GM19239 (cell line): ENCODE data around the gene UGP2.

ENCODE experiments used
- DNase-seq: peaks from one replicate; pipeline ENCODE4 v3.0.0; 2011; ENCODE audit warnings: low spot score; ENCODE audit not compliant: insufficient read length
- FAIRE-seq: peaks from 2 replicates; lab custom pipeline; 2011; peaks lifted over from hg19 to GRCh38; lab: Jason Lieb, UNC

Gene UGP2

DNA sequence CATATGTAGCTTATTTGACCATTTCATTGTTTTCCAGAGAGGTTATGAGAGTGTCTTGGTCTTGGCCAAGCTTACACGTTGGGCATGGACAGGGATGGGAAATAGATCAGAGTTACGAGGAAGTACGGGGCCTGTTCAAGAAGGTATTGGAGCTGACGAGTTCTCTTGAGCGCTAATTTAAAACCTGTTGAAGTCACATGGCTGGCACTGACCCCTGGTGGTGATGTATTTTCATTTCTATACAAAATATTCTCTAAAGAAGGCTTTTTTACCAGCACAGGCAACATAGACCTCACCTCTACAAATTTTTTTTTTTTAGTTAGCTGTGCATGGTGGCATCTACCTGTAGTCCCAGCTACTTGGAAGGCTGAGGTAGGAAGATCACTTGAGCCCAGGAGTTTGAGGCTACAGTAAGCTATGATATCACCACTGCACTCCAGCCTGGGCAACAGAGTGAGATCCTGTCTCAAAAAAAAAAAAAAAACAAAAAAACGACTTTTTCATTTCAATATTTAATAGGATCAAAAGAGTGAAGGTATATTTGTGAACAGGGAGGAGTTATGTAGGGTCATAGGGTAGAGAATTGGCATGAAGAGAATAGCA lies 19.6 kb downstream of the UGP2 start:
- FAIRE-seq (peak; percentile 88), DNase-seq (no peak)

DNA sequence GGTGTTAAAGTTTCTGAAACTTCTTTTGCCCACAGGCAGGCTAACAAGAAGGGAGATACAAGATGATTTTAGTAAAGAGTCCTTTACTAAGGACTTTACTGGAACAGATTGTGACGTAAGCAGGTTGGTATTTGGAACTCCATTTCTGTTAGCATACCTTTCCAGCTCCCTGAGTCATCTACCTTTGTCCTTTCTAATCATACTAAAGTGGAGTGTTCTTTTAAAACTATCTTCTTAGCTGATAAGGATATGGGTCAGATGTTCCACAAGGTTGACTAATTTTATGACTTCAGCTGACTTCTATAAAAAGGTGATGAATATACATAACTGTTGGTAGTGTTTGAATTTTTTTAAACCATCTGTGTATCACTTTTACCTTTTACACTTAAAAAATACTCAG lies 21.1 kb downstream of the UGP2 start:
- no peak for DNase-seq
- no peak for FAIRE-seq

DNA sequence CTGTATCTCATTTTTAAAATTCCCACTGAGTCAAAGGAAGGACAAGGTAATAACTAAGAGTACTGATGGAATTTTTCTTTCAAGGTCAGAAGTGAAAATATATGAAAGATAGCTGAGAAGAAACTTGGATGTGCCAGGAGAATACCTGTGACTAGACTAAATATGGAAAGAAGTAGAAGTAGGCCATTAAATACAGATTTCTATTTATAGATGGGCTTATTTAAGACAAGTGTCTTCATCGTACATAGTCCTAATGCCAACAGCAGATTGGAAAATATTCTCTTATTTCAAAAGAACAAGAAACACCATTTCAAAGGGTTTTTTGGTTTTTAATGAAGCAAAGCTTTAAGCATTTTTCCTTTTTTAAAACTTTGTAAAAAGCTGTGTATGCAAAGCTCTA lies 22.0 kb downstream of the UGP2 start:
- FAIRE-seq (no peak), DNase-seq (no peak)

DNA sequence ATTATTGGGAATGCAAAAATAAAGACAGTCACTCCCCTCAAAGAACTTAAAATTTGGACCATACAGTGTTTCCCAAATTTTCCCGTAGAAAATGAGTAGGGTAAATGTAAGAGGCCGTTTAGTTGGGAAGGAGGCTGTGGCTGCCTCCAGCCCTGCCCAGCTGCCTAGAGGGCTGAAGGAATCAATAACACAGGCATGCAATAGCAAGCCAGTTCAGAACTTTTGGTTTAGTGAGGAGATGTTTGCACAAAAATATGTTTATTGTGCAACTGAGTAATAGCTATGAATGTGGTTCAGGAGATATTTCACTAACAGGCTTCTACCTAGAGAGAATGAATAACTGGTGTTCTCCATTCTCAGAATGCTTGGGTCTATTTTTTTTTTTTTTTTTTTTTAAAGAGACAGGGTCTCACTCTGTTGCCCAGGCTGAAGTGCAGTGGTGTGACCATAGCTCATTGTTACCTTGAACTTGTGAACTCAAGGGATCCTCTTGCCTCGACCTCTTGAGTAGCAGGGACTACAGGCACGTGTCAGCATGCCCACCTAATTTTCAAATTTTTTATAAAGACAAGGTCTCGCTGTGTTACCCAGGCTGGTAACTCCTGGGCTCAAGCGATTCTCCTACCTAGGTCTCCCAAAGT lies 23.6 kb downstream of the UGP2 start:
- no peak for FAIRE-seq
- DNase-seq: no peak

DNA sequence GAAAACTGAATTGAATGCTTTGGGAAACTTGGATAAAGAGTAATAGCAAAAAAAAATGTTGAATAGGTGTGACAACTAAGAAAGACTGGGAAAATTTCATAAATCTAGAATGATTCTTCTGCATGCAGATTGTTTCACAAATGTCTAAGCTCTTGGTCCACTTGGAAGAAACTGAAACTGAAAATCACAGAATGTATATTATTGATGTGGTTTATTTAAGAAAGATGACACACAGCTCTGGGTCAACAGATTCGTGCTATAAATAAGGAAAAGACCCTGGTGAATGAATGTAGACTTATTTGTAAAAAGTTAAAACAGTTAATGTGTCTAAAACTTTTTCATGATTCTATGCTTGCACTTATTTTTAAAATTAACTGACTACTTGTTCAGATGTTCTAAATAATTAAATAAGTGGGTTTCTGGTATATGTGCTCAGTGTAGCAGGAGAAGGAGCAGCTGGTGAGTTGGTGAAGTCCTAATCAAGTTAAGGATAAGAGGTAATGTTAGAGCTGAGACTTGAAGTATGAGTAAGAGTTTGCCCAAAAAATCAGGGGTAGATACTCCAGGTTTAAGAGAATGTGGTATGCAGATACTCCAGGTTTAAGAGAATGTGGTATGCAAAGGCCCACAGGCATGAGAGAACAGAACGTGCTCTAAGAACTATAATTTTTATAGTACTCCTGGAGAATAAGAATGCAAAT lies 24.5 kb downstream of the UGP2 start:
- FAIRE-seq (peak; percentile 76), DNase-seq (no peak)

DNA sequence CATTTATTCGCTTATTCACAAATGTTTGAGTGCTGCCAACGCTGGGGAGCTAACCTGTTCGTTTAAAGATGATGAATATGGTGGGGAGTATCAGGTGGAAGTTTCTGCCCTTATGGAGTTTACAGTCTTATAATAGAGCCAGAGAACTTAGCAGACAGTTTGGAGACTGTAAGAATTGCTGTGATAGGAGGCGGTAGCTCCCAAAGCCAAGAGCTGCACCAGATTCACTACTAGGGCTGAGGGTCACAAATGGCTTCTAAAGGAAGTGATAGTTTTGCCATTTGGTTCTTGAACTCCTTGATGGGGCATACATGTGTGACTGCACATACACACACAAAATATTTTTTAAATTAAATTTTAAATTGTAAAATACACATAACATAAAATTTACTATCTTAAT lies 29.0 kb downstream of the UGP2 start:
- no peak for FAIRE-seq
- no peak for DNase-seq

DNA sequence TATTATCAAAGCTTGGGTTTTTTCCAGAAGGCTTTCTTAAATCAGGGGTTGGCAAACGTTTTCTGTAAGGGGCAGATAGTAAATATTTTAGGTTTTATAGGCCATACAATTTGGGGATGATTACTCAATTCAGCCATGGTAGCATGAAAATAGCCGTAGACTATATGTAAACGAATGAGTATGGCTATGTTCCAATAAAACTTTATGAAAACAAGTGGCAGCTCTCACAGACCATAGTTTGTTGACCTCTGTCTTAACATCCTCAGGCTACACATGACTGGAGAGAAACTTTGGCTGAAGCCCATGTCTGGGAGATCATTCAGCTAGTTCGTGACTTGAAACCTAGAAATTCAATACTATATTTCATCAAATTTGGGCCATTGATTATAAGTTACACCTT lies 30.2 kb downstream of the UGP2 start:
- FAIRE-seq: no peak
- no peak for DNase-seq

DNA sequence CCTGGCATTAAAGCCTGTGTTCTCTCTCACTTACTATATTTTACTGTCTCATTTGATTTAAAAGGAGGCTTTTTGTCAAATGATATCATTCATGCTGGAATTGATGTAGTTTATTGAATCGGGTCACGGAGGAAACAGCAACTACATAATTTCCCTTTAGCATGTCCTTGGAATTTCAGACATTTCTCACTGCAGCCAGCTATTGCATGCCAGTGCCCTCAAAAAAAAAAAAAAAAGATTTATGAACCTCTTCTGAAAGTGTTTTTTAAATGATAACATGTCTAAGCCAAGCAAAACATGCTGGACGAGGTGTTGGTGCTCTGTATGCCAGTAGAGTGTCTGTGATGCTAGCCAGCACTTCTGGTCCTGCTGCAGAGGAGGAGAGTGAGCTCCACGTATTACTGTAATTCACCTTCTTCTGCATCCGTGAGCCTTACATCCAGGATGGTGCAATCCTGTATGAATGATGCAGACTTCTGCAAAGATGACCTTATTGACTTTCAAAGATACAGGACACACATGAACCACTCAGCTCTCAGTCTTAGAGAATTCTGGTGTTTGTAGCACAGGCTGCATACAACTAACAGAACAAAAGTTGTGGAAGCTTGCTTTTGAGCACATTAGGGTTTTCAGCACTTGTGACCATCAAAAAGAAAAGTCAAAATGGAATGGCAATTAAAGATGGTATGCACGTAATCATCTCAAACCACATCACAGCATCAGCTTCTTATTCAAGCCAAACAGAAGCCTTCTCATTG lies 31.1 kb downstream of the UGP2 start:
- DNase-seq (no peak), FAIRE-seq (no peak)

DNA sequence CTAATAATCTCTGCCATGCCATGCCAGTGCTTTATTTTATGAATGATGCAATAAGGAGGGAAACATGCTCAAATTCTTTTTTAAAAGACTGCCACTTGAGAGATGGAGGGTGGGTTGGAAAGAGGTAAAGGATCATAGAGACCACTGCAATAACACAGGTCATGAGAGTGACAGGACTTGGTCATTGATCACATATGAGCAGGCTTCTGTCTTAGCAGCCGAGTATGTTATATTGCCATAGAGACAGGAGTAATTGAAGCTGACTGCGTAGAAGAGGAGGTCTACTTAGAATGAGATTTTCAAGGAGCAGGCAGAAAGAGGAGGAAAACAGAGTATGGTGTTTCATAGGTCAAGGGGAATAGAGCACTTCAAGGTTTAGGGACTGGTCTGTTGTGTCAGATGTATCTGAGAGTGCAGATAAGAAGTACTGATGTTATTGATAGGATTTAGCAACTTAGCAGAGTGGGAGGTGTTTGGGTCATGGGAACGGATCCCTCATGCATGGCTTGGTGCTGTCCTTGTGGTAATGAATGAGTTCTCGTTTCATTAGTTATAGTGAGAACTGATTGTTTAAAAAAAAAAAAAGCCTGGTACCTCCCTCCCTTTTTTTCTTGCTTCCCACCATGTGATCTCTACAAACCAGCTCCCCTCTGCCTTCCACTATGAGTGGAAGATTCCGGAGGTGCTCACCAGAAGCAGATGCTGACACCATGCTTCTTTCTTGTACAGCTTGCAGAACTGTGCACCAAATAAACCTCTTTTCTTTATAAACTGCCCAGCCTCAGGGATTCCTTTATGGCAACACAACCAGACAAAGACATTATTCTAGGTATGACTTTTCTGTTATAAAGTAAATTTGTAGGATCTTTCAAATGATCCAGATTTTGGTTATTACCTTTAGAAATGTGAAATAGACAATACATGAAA lies 32.8 kb downstream of the UGP2 start:
- no peak for FAIRE-seq
- DNase-seq: no peak

DNA sequence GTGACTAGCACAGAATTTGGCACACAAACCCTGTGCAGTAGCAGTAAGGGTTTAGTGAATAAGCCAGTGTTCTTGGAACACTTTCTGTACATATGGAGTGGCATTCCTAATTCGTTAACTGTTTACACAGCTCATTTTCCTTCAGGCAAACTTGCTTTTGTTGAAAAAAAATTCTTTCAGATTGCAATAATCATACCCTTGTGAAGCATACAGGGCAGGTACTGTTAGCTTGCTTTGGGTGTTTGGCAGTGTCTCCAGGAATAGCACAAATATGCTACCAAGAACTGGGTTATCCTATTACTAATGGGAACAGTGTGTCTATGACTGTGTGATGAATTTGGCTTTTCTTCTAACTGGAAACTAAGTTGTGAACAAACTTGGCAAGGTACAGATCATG lies 33.4 kb downstream of the UGP2 start:
- no peak for DNase-seq
- no peak for FAIRE-seq

DNA sequence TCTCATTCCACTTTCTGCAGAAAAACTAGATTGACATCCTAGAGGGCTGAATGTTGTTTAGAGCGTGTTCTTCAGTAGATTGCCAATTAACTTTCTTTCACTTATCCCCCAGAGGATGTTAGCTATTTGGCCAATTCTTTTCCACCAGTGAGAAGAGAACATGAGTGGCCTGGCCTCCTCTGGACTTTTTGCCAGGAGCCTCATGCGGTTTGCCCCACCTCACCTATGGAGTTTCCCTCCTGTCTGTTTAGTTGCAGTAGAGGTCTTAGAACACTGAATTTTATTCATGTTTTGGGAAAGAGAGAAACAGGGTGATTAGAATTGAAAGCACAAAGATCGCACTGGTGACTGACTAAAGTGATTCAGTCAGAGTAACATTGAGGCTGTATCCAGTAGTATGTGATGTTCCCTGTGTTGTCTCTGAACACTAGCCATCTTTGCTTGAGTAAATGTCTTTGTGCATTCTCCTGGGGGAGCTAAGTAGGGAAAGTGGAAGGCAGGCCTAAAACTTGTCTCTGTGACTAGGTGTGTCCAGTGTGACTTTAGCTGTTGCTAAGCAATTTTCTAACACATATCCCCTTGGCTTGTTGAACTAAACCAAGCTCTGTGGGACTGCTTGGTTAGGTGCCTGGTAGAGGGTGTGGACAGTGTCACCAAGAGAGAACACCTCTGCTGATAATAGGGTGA lies 34.0 kb downstream of the UGP2 start:
- no peak for DNase-seq
- FAIRE-seq: no peak

DNA sequence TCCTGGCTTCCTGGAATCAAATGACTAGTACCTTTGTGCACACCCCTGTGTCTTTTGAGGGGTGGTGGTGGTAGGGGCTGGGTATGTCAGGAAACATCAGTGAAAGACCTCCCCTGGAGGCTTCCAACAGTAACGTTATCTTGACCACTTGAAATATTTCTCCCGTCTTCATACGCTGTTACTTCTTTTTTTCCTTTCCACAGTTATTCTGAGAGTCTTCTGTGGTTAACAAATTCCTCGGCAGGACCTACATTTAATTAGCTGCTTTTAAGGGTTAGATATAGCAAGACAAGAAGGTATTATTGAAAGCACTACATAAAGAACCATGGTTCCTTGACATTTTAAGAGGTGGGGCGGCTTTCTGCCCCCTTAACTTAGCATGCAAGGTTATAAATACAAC lies 34.6 kb downstream of the UGP2 start:
- FAIRE-seq: no peak
- no peak for DNase-seq

DNA sequence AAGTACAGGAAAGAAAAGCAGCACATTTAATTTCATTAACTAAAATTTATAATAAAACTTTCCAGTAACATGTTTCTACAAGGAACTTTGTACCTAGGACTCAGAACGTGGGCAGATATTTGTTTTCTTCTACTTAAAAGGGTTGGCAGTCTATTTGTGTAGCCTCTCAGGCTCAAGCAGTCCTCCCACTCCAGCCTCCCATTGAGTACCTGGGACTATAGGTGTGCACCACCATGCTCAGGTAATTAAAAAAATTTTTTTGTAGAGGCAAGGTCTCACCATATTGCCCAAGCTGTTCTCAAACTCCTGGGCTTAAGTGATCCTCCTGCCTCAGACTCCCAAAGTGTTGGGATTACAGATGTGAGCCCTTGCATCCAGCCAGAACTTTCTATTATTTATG lies 36.8 kb downstream of the UGP2 start:
- no peak for FAIRE-seq

DNA sequence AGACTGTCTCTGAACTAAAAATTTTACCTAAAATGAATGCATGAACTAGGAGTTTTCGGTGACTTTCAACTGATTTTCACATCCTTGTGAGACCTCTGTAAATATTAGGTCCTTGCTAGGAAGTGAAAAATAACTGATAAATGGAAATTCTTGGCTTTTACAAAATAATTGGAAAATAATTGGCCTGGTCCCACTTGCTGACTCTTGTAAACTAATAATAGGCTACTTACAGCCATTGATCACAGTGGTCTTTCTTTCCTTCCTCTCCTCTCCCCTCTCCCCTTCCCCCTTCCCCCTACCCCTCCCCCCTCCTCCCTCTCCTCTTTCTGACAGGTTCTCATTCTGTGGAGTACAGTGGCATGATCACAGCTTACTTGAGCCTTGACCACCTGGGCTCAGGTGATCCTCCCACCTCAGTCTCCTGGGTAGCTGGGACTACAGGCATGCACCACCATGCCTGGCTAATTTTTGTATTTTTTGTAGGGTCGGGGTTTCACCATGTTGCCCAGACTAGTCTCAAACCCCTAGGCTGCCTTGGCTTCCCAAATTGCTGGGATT lies 38.3 kb downstream of the UGP2 start:
- FAIRE-seq: no peak
- no peak for DNase-seq

More for the DNA sequence above, 36.8 kb downstream of the UGP2 start:
- DNase-seq: no peak

DNA sequence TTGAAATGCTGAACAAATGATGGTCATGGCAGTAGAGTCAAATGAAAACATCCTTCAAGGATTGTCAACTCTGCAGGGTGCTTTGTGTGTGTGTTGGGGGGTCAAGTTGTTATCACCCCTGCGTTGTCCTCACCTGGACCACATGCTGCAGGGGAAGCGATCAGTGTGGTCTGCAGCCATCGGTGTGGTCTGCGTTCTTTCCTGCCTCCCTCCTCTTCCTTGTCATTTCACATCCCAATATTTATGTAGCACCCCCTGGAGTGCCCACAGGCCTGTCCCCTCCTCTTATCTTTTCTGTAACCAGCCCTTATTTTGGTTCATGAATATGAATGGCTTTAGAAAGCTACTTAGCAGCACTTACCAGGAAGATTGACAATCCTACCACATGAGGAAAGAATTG lies 38.9 kb downstream of the UGP2 start:
- no peak for FAIRE-seq
- DNase-seq: no peak

DNA sequence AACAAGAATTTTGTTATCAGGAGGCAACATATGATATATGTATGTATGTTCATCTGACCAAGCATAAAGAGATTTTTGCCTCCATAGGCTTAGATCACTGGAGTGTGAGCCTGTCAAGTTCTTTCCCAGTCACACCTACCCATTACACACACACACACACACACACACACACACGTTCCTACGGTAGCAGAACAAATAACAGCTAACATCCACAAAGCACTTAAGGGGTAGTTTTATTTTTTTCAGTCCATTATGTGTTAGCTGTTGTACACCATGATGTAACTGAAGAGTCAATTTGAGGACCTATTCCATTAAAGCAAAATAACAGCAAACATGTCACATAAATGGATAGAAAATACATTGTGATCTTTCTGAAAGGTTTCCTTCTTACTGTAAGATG lies 39.5 kb downstream of the UGP2 start:
- DNase-seq: no peak
- FAIRE-seq: no peak

DNA sequence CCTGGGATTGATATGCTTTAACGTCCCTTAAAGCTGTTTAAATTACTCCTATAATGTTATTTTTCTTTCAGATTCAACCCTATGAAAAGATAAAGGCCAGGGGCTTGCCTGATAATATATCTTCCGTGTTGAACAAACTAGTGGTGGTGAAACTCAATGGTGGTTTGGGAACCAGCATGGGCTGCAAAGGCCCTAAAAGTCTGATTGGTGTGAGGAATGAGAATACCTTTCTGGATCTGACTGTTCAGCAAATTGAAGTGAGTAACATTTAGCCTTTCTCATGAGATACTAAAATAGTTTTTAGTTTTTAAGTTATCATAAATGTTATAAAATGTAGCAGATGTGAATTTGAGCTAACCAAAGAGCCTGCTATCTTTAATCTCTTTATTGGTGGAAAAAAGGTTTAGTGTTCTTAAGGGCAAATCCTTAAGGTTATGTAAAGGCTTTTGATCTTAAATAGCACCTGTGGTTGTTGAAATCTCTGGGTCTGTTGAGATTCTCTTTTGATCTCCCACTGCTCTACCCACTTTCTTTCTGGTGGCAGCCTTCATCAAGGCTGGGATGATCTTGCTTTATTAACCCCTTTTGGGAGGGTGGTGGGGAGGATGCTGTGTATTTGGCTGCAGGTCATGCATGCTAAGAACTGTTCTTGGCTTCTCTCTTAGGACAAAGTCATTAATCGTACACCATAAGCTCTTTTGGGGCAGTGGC lies 40.9 kb downstream of the UGP2 start:
- no peak for DNase-seq
- FAIRE-seq: no peak

DNA sequence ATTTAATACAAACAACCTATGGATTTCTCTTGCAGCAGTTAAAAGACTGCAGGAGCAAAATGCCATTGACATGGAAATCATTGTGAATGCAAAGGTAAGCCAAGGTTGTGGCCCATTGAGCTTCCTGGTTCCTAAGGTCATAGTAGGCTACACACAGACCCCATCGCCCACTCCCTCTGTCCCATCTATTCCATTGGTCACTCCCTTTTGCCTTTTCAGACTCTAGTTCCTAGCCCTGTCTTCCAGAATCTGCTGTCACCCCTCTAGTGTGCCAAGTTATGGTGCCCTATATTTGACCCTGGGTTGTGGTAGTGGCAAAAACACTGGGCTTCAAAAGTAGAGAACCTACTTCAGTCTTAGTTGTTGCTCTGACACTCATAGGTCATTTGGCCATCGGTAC lies 44.7 kb downstream of the UGP2 start:
- FAIRE-seq (no peak), DNase-seq (no peak)

DNA sequence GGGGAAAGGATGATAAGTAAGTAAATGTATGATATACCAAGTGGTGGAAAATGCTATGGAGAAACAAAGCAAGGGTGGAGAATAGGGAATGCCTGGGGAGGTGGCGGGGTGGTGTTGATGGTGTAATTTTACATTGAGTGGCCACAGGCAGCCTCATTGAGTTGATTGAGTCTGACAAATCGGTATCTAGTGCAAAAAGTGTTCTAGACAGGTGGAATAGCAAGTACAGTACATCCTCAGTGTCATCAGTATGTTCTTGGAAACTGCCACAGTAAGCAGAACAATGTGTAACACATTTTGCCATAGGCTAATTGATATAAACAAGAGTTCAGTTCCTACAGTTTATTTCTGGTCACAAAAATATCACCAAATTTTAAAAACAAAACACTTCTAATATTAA lies 46.4 kb downstream of the UGP2 start:
- FAIRE-seq (no peak), DNase-seq (no peak)
